Esophagus muscularis mucosa (tissue), 4 donors: Measurements from ENCODE around the gene DYNC2LI1. TPM values are rescaled to one million over a fixed set of nuclear protein-coding genes. Genes with fewer than 3 reads are reported as not detected.

Experiments
- DNase-seq: peaks from one replicate; pipeline ENCODE4 v3.0.0-alpha.2; 2017; ENCODE audit errors: extremely low spot score
- H3K27ac ChIP-seq, 4 donors: fragments of 200-600 bp; sonication (generic); replicated peaks in 1 of 4; 1 replicate in 3 of 4; 2 replicates in 1 of 4; pipeline ENCODE4 v1.5.1; 2016 to 2019; ENCODE audit warnings: mild to moderate bottlenecking in 1 of 4
- H3K27me3 ChIP-seq, 4 donors: fragments of 200-600 bp; sonication (generic); one replicate each; pipeline versions ENCODE4 v1.5.1 to v1.6.0; 2016 to 2019
- H3K36me3 ChIP-seq, 4 donors: fragments of 200-600 bp; sonication (generic); one replicate each; pipeline ENCODE4 v1.5.1; 2016 to 2019
- H3K4me1 ChIP-seq, 4 donors: fragments of 200-600 bp; sonication (generic); one replicate each; pipeline ENCODE4 v1.5.1; 2016 to 2019
- H3K4me3 ChIP-seq, 4 donors: fragments of 200-600 bp; sonication (generic); 1 replicate in 2 of 4; 2 replicates in 2 of 4; pipeline ENCODE4 v1.5.1; 2016 to 2019; ENCODE audit warnings: mild to moderate bottlenecking in 4 of 4, moderate library complexity in 1 of 4
- H3K9me3 ChIP-seq, 4 donors: fragments of 200-600 bp; sonication (generic); 1 replicate in 3 of 4; 2 replicates in 1 of 4; pipeline ENCODE4 v1.5.1; 2016 to 2019
- CTCF ChIP-seq, 3 experiments: fragments of 200-600 bp in 2 of 3; fragments of 450-650 bp in 1 of 3; sonication (generic) in 2 of 3; IDR thresholded peaks; one replicate each; pipeline ENCODE4 v1.5.1; 2017 to 2019; ENCODE audit warnings: antibody characterized with exemption in 3 of 3, mild to moderate bottlenecking in 2 of 3, moderate library complexity in 1 of 3
- EP300 ChIP-seq: sonication (generic); formaldehyde crosslinking; IDR thresholded peaks from one replicate; pipeline ENCODE4 v1.6.1; 2017; ENCODE audit warnings: antibody characterized with exemption
- POLR2A ChIP-seq: fragments of 450-650 bp; IDR thresholded peaks from one replicate; pipeline ENCODE4 v1.6.1; 2017; ENCODE audit warnings: antibody characterized with exemption, moderate library complexity, mild to moderate bottlenecking, low read depth
- POLR2AphosphoS5 ChIP-seq, 2 donors: sonication (generic); formaldehyde crosslinking; IDR thresholded peaks; one replicate each; pipeline ENCODE4 v1.6.1; 2017; ENCODE audit warnings: antibody characterized with exemption in 2 of 2
- WGBS: methylation state at CpG from one replicate; pipeline ENCODE4 v1.1.5; 2018; 5-methylcytosine and 5-hydroxymethylcytosine counted together
- intact Hi-C: fragments of 100-400 bp; cut with DNase I; formaldehyde crosslinking; loops from one replicate; pipeline ENCODE4 v1.15.1; 2023
- total RNA-seq, 4 donors: library from RNA; depleted of rRNA; stranded (reverse); fragments of >200 nt; gene quantifications; one replicate each; pipeline versions ENCODE4 v1.1.0 to v1.2.1, GENCODE V29; 2016

Gene DYNC2LI1
- total RNA-seq, 4 donors from 2014 or later, result 15.6 to 19.1 (median 17.7) TPM

- WGBS, result 56% methylated on average over 5 of the region's 5 CpGs
- Histone ChIP-seq H3K4me1 (no peaks in the 10 kb centered on the region), H3K9me3 (no peaks in the 10 kb centered on the region), H3K27me3 (no peaks in the 10 kb centered on the region), H3K27ac (no peak overlapping the region), H3K36me3 (peaks cover 0 to 13% (median 0%) of the 10 kb centered on the region in 4 donors), H3K4me3 (no peak overlapping the region)
- DNase-seq, result no peak
- intact Hi-C loops, result no loop called here
- TF ChIP-seq POLR2AphosphoS5 (IDR thresholded peaks at IDR 0.05), result no peak
- TF ChIP-seq CTCF (IDR thresholded peaks at IDR 0.05), result no peak
- no peak for TF ChIP-seq EP300
- TF ChIP-seq POLR2A, result no peak
These were observed 44.2 kb upstream of the DYNC2LI1 start for GRCh38 chr2:43729491-43730174.

- H3K4me3 ChIP-seq, result no peak overlapping the region
- no peaks in the 10 kb centered on the region for H3K9me3 ChIP-seq
- intact Hi-C loops, result no loop called here
- TF ChIP-seq POLR2A (no peak), CTCF (IDR thresholded peaks at IDR 0.05) (no peak), EP300 (no peak), POLR2AphosphoS5 (IDR thresholded peaks at IDR 0.05) (no peak)
- no peaks in the 10 kb centered on the region for H3K27me3 ChIP-seq
- H3K4me1 ChIP-seq, result peaks cover 0 to under 1% (median 0%) of the 10 kb centered on the region in 4 donors
- no peak for DNase-seq
- H3K36me3 ChIP-seq, result peaks cover 0 to 13% (median 0%) of the 10 kb centered on the region in 4 donors
- no peak overlapping the region for H3K27ac ChIP-seq
- 97% methylated on average over 1 of the region's 1 CpG for WGBS
These were observed 42.6 kb upstream of the DYNC2LI1 start for GRCh38 chr2:43731211-43731610.

- Histone ChIP-seq H3K36me3 (peaks cover 0 to 11% (median 0%) of the 10 kb centered on the region in 4 donors), H3K27ac (peak overlapping the region in 3 of 4 donors; percentile 48 to 66 (median 53)), H3K4me1 (peaks cover 0 to 16% (median 5%) of the 10 kb centered on the region in 4 donors), H3K4me3 (no peak overlapping the region), H3K9me3 (no peaks in the 10 kb centered on the region), H3K27me3 (no peaks in the 10 kb centered on the region)
- TF ChIP-seq CTCF (IDR thresholded peaks at IDR 0.05) (no peak), EP300 (no peak), POLR2A (no peak), POLR2AphosphoS5 (IDR thresholded peaks at IDR 0.05) (no peak)
- 79% methylated on average over 6 of the region's 6 CpGs for WGBS
- intact Hi-C loops, result no loop called here
- DNase-seq, result no peak
These were observed 37.2 kb upstream of the DYNC2LI1 start for GRCh38 chr2:43736637-43737036.

- TF ChIP-seq EP300 (no peak), POLR2AphosphoS5 (IDR thresholded peaks at IDR 0.05) (peak in 1 of 2 donors; percentile 50), POLR2A (no peak), CTCF (IDR thresholded peaks at IDR 0.05) (no peak)
- H3K4me3 ChIP-seq, result no peak overlapping the region
- DNase-seq, result no peak
- H3K36me3 ChIP-seq, result peaks cover 0 to 11% (median 0%) of the 10 kb centered on the region in 4 donors
- no peaks in the 10 kb centered on the region for H3K27me3 ChIP-seq
- H3K4me1 ChIP-seq, result peaks cover 0 to 16% (median 5%) of the 10 kb centered on the region in 4 donors
- no peaks in the 10 kb centered on the region for H3K9me3 ChIP-seq
- intact Hi-C loops, result no loop called here
- H3K27ac ChIP-seq, result peak overlapping the region in 3 of 4 donors; percentile 48 to 66 (median 53)
- WGBS, result 54% methylated on average over 8 of the region's 8 CpGs
These were observed 36.6 kb upstream of the DYNC2LI1 start for GRCh38 chr2:43737097-43737854.
